HG03280 (cell line): ENCODE data around the gene PAQR5.
"Not testable (repeated sequence)": the region's sequence is repeated elsewhere in the genome, so short reads cannot be mapped to it uniquely, and the experiment has no call there.

ENCODE experiments used
- ATAC-seq: cut with Tn5 transposase; IDR thresholded peaks from one replicate; pipeline ENCODE4 v1.9.1; 2021; ENCODE audit warnings: mild to moderate bottlenecking, moderate library complexity; ENCODE audit not compliant: unreplicated experiment

The PAQR5 gene

GRCh38 chr15:69298697-69299441 lies at the start of gene PAQR5:
Gene PAQR5, plus strand, starts transcription at chr15:69298912. Its CDS starts 61,169 bp downstream, at chr15:69360081.
- no peak for ATAC-seq

- no peak for ATAC-seq
These were observed 45.6 kb upstream of the PAQR5 start for GRCh38 chr15:69253156-69253555.

- ATAC-seq = no peak
These were observed 33.3 kb upstream of the PAQR5 start for GRCh38 chr15:69265347-69265955.

- ATAC-seq = no peak
These were observed 27.5 kb upstream of the PAQR5 start for GRCh38 chr15:69271217-69271616.

GRCh38 chr15:69272139-69272538 lies 26.6 kb upstream of the PAQR5 start:
- no peak for ATAC-seq

GRCh38 chr15:69272891-69273290 lies 25.8 kb upstream of the PAQR5 start:
- ATAC-seq = no peak

GRCh38 chr15:69275074-69275670 lies 23.5 kb upstream of the PAQR5 start:
- ATAC-seq = no peak

GRCh38 chr15:69275933-69276560 lies 22.7 kb upstream of the PAQR5 start:
- ATAC-seq = no peak

- no peak for ATAC-seq
These were observed 21.4 kb upstream of the PAQR5 start for GRCh38 chr15:69277316-69277715.

- ATAC-seq = no peak
These were observed 19.1 kb upstream of the PAQR5 start for GRCh38 chr15:69279636-69280035.

- no peak for ATAC-seq
These were observed 17.9 kb upstream of the PAQR5 start for GRCh38 chr15:69280783-69281182.

- no peak for ATAC-seq
These were observed 16.5 kb upstream of the PAQR5 start for GRCh38 chr15:69282104-69282743.

GRCh38 chr15:69285834-69286233 lies 12.9 kb upstream of the PAQR5 start:
- ATAC-seq = no peak

- ATAC-seq = no peak
These were observed 10.7 kb upstream of the PAQR5 start for GRCh38 chr15:69288011-69288410.

- ATAC-seq = no peak
These were observed 10.0 kb upstream of the PAQR5 start for GRCh38 chr15:69288531-69289341.

- ATAC-seq = no peak
These were observed 9.2 kb upstream of the PAQR5 start for GRCh38 chr15:69289342-69290146.

- ATAC-seq = no peak
These were observed 8.2 kb upstream of the PAQR5 start for GRCh38 chr15:69290346-69291164.

GRCh38 chr15:69291651-69292050 lies 7.1 kb upstream of the PAQR5 start:
- not testable (repeated sequence) for ATAC-seq
